G401 (cell line): ENCODE data around the gene SSBP2. TPM values are rescaled to one million over a fixed set of nuclear protein-coding genes. Genes with fewer than 3 reads are reported as not detected.
"Not testable (repeated sequence)": the region's sequence is repeated elsewhere in the genome, so short reads cannot be mapped to it uniquely, and the experiment has no call there.

Source experiments
- DNase-seq: peaks from one replicate; pipeline ENCODE4 v3.0.0-alpha.2; 2015; ENCODE audit warnings: low spot score
- in situ Hi-C: cut with HindIII; loops from 2 replicates; pipeline ENCODE4 v1.10.0; 2016; ENCODE audit warnings: low sequenced_read_pairs, mixed read lengths
- total RNA-seq: library from RNA; depleted of rRNA; stranded (reverse); fragments of >200 nt; shearing (Covaris generic); gene quantifications from 2 replicates; pipeline ENCODE4 v1.2.3, GENCODE V29; 2014

SSBP2 gene
- total RNA-seq, 1 experiment from 2014 or later, result 23.7 TPM

DNA sequence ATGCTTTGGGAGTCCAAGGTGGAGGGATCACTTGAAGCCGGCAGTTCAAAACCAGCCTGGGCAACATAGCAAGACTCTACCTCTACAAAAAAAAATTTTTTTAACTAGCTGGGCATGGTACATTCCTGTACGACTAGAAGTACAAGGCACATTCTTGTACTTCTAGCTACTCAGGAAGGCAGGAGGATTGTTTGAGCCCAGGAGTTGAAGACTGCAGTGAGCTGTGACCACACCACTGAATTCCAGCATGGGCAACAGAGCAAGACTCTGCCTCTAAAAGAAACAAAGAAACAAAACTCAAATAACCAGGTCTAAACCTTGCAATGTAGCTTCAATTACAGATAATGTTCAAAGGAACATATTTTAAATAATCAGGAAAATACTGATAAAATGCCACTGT lies 56.2 kb downstream of the SSBP2 start:
- in situ Hi-C loops, result no loop called here
- no peak for DNase-seq

- in situ Hi-C loops, result no loop called here
- no peak for DNase-seq
These were observed 62.7 kb downstream of the SSBP2 start for GRCh38 chr5:81688215-81688614.

DNA sequence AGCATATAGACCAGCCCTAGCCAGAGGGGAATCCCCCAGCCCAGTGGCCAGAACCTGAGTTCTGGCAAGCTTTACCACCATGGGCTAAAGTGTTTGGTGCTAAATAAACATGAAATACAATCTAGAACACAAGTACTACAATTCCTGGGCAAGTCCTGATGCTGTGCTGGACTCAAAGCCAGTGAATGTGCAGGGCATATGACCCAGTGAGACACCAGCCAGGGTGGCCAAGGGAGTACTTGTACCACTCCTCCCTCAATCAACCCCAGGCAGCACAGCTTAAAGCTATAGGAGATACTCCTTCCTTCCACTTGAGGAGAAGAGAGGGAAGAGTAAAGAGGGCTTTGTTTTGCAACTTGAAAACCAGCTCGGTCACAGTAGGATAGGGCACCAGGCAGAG lies 63.6 kb downstream of the SSBP2 start:
- DNase-seq, result no peak
- in situ Hi-C loops, result no loop called here

DNA sequence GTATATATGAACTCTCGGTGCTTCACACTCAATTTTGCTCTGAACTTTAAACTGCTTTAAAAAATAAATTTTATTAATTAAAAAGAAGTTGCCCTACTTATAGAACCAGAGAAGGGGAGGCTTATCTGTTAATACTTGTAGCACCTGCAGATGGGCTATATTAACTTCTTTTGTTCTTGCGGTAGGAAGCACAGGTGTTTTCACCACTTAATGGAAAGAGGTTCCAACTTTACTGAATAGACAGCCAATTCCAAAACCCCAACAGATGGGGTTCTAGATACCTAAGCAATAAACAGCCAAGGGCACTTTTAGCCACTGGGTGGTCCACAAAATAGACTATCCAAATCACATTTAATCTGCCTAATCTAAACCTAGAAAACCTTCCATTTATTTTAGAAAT lies 65.4 kb downstream of the SSBP2 start:
- in situ Hi-C loops, result no loop called here
- no peak for DNase-seq

DNA sequence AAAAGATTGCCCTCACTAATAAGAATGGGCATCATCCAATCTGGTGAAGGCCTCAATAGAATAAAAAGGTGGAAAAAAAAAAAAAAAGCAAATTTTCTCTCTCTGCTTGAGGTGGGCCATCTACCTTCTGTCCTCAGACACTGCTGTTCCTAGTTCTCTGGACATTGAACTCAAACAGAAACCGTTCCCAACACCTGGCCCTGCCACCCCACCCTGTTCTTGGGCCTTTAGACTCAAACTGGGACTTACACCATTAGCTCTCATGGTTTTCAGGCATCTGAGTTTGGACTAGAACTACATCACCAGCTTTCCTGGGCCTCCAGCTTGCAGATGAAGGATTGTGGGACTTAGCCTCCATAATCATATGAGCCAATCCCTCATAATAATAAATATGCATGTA lies 71.0 kb downstream of the SSBP2 start:
- DNase-seq, result no peak
- in situ Hi-C loops, result no loop called here

DNA sequence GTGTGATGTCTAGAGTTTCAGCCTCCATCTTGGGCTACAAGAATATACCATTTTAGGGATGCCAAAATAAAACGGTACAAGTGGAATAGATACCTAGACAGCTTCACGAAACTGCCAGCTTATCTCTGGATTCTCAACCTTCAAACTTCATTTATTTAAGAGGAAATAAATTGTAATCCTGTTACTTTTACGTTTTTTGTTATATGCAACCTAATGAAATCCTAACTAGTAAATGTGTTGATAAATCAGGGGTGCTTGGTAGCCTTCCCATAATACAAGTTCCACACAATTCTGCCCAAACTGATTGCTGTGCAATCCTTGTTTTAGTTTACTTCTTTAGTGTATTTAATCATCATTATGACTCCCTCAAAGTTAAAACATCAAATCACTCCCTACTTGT lies 75.5 kb downstream of the SSBP2 start:
- in situ Hi-C loops, result no loop called here
- no peak for DNase-seq

- in situ Hi-C loops, result no loop called here
- no peak for DNase-seq
These were observed 85.1 kb downstream of the SSBP2 start for GRCh38 chr5:81665795-81666194.

DNA sequence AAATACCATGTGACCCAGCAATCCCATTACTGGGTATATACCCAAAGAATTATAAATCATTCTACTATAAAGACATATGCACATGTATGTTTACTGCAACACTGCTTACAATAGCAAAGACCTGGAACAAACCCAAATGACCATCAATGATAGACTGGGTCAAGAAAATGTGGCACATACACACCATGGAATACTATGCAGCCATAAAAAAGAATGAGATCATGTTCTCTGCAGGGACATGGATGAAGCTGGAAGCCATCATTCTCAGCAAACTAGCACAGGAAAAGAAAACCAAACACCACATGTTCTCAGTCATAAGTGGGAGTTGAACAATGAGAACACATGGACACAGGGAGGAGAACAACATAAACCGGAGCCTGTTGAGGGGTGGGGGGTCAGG lies 90.3 kb downstream of the SSBP2 start:
- in situ Hi-C loops, DNase-seq: not testable (repeated sequence)

DNA sequence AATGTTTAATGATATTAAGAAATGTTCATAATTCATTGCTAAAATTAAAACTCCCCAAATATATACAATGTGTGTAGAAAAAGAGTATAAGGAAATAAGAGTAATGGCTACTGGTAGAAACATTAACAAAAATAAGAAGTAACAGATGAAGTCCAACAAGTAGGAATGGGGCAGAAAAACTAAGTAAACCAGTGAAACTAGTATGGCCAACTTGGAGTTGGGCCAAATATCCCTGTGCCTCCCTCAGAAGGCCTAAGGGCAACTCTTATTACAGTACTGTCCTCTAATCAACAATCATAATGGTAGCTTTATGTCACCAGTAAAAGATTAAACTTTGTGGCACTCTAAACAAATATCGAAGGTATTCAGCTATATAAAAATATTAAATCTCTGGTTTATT lies 93.5 kb downstream of the SSBP2 start:
- DNase-seq, result peak; percentile 23
- in situ Hi-C loops, result no loop called here

DNA sequence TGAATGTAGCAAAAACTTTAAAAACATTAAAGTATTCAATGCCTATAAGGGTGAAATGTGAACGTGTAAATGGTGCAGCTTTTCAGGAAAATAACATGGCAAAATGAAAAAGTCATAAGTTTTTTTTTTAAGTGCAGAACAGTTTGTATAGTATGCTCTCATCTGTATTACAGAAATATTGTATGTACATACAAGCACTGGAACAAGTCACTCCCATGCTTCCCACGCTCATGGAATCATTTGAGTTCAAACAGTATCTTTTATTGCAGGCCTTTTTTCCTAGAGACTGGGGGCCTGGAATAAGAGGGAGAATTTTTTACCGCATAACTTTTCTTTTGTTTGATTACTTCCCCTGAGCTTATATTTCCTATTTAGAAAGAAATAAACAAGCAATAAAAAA lies 94.1 kb downstream of the SSBP2 start:
- in situ Hi-C loops, result no loop called here
- no peak for DNase-seq

DNA sequence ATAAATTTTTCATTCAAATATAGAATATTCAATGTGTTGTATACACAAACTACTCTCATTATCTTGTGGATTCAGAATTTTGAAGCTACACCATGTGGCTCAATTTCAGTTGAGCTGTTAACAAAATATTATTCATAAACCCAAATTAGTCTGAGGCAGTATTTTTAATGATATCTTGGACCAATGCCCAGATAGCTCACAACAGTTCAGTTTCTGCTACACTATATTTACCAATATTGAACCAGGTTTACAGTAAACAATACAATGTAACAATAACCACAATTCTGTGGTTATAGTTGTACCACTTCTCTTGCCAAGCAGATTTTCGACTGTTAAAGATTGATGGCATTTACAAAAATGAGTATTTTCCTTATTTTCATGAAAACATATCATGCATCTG lies 99.9 kb downstream of the SSBP2 start:
- peak; percentile 30 for DNase-seq
- in situ Hi-C loops, result no loop called here

DNA sequence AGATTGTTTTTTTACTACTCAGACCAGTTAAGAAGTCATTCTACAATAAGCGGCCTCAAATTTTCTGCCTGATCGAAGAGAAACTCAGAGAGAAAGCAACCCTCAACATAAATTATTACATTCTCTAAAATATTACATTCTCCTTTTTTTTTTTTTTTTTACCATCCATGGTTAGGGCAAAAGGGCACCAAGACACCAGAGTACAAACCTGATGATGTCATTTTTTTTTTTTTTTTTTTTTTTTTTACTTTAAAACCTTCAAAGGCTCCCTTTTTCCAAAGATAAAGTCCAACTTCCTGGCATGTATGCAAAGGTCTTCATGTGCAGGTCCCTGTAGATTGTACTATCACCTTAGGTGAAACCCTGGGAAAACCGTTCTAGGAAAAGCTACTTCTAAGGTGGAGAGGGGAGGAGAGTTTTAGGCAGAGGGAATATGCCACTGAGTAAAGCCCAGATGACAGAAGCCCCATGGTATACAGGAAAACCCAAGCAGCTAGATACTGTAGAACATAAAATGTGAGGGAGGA lies 104.4 kb downstream of the SSBP2 start:
- in situ Hi-C loops, result no loop called here
- DNase-seq, result no peak

DNA sequence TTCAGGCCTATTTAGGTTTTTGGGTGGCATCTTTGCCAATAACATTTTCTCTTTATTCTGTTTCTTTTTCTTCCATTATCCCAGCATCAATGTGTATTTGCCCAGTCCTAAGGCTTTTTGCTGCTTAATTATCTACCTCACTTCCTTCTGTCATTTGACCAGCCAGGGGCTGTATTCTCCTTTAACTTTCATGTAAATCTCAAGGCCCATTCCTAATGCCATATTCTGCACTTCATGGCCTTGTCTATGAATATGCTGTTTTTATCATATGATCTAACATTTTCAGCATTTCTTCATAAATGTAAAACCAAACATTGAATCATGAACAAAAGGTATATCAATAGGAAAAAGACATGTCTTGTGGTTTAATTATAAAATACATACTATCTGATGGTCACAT lies 108.7 kb downstream of the SSBP2 start:
- in situ Hi-C loops, result no loop called here
- no peak for DNase-seq

DNA sequence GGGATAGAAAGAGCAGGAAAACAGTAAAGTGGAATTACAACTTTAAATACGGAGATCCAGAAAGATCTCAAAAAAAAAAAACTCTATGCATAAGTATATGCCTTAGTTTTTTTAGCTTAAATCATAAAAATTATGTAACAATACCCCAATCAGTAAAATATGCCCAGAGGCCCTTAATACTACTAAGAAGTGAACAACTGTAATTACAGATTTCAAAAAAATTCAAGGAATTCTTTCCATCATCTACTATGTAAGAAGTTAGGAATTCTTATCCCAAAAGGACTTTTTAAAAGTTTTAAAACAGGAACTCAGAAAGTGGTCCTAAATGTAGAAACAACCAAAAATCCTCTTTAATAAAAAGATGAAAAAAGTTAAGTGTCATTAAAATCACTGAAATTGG lies 111.3 kb downstream of the SSBP2 start:
- no peak for DNase-seq
- in situ Hi-C loops, result no loop called here

GRCh38 chr5:81638471-81638870 lies 112.4 kb downstream of the SSBP2 start:
- no peak for DNase-seq
- in situ Hi-C loops, result no loop called here

DNA sequence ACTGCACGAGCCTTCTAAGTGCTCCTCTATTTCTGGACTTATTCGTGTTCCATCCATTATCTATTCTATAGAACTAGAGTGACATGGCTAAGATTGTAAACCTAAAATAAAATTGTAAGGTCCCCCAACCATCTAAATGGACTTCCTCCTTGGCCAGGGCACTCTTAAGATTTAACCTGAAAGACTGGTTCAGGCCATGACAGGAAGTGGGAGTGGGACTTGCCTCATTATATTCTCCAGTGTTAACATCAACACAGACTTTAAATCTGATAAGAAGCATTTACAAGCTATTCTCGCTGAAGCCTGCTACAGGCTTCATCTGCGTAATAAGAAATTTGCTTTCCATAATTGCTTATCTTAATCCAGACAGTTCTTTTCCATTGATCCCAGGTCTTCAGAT lies 117.0 kb downstream of the SSBP2 start:
- in situ Hi-C loops, result no loop called here
- no peak for DNase-seq

GRCh38 chr5:81633471-81633870 lies 117.4 kb downstream of the SSBP2 start:
- in situ Hi-C loops, result no loop called here

GRCh38 chr5:81632679-81633078 lies 118.2 kb downstream of the SSBP2 start:
- DNase-seq, result no peak
- in situ Hi-C loops, result no loop called here

More at GRCh38 chr5:81633471-81633870, 117.4 kb downstream of the SSBP2 start:
- no peak for DNase-seq

GRCh38 chr5:81631621-81632020 lies 119.3 kb downstream of the SSBP2 start:
- in situ Hi-C loops, result no loop called here
- no peak for DNase-seq

DNA sequence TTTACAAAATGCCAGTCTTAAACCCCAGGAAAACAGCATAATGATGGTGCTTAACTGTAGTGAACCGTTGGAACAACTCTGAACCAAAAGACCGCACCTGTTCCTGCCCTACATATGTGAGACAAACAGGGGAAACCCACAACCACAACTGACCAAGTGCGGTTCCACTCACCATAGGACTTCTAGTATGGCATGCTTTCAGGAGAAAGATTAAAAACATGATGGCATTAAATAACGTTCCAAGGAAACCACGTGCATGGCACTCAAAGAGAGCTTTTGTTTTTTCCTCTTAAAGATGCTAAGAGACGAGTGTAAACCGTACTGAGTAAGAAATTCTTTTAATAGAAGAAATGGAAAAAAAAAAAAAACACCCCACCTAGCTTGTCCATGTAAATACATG lies 119.8 kb downstream of the SSBP2 start:
- no peak for DNase-seq

DNA sequence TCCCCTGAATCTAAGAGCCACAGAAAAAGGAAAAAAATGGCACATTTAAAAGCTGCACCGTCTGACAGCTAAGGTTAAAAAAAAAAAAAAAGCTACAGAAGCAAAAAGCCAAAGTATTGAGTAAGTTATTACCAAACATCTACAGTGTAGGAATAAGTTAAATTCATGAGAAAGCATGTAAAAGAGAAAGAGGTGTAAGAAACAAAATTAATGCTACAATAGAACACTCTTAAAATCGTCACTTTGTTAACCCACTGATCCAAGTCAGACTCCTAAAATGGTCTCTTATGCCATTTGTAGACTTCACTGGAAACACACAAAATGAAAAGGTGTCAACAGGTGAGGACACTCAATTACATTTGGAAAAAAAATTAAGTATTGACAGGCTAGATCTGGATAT lies 120.2 kb downstream of the SSBP2 start:
- in situ Hi-C loops, result no loop called here
- DNase-seq, result no peak

More for the DNA sequence above, 119.8 kb downstream of the SSBP2 start:
- in situ Hi-C loops, result no loop called here

- DNase-seq, result no peak
- in situ Hi-C loops, result no loop called here
These were observed 120.9 kb downstream of the SSBP2 start for GRCh38 chr5:81629986-81630385.
